ENCODE results near the gene GPX2.

Gene GPX2

DNA sequence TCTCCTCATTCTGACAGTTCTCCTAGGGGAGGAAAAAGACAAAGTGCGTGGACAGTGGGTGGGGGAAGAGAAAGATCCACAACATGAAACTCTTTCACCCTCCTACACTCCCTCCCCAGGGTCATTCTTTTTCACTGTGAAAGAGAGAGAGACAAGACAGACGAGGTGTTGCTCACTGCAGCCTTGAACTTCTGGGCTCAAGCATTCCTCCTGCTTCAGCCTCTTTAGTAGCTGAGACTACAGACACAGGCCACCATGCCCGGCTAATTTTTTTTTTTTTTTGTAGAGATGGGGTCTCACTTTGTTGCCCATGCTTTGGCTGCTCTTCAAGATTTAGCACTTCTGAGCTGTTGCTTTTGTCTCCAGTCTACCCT, 2.7 kb downstream of the GPX2 start:
- no peak for DNase-seq (ENCODE audit: low read depth in 2 of 2)

DNA sequence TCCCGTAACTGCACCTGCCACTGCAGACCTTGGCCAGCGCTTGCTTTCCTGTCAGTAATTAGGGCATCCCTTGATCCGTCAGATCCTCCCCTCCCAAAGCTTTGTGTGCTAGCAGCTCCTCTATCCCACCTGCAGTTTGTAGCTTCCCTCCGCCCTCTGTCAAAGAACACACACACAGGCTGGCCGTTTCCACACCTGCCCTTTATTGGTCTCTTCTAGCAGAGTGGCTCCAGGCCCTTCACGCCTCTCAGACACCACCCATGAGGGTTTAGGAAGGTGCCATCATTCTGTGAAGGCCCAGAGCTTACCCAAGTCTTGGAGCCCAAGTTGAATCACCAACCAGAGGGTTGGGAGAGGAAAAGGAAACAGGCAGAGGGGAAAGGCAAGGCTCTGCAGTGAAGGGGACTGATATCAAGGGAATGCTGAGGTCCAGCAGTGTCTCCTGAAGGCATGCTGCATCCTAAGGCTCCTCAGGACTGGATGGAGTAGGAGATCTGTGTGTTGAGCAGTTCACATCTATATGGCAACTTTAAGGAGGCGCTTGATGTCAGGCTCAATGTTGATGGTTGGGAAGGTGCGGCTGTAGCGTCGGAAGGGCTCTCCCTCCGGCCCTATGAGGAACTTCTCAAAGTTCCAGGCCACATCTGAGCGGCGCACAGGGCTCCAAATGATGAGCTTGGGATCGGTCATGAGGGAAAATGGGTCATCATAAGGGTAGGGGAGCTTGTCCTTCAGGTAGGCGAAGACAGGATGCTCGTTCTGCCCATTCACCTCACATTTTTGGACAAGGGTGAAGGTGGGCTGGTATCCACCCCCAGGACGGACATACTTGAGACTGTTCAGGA, 3.4 kb downstream of the GPX2 start:
- no peak for DNase-seq (ENCODE audit: low read depth in 2 of 2)

DNA sequence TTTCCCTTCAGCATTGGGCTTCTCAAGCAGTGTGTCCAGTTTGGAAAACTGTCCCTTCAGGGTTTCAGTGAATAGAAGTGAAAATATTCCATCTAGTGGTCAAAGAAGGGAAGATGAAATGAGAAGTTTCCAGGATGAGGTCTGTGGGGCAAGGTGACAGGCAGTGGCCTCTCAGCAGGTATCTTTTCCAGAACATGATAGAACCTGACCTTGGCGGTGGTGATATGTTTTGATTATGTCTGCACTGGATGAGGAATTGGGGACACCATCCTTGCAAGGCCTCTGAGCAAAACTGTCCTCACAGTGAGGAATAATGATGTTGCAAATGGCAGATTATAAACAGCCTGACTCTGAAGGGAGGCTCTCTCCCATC, 4.7 kb downstream of the GPX2 start:
- no peak for DNase-seq (ENCODE audit: low read depth in 2 of 2)

DNA sequence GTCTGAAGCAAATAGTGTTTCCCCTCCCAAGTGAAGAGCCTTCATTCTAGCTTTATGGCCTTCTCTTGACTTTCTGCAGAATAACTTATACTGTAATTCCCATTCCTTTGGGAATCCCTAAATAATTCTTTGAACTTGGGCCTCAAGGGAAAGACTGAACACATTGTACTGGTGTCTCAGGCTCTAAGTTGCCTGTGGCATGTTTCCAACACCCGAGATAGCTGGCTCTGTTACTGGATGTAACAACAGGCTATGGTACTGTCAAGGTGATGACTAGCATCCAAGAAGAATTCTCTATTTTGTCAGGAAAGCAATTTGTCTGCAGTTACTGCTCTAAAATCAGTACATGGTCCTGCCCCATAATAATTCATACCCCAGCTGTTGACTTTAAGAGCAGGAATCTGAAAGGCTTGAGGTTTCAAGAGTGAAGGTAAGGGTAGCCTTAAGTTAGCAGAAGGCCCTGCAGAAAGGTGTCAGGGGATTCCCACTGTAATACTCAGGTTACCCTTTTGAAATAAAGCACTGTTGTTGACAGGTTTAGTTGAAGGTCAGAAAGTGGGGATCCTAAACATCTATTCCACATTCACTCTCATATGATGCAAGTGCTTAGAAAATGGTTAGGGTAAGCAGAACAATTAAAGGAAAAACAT, 5.2 kb downstream of the GPX2 start:
- no peak for DNase-seq (ENCODE audit: low read depth in 2 of 2)

DNA sequence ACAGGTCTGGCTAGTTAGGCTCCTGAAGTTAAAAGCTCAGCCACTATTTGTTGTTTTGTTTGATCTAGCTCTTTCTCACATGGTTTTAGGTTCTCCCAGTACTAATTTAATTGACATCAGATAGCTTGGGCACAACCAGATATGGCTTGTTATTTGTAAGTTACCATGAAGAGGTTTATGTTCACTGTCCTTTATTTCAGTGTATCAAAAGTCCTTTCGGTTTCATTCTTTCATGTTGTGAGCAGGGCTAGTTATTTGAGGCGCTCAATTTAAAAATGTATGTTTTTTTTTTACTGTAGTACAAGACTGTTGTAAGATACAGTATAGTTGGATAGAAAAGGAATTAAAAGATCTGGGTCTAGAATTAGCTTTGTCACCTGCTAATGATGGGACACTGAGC, 7.0 kb downstream of the GPX2 start:
- no peak for DNase-seq (ENCODE audit: low read depth in 2 of 2)

DNA sequence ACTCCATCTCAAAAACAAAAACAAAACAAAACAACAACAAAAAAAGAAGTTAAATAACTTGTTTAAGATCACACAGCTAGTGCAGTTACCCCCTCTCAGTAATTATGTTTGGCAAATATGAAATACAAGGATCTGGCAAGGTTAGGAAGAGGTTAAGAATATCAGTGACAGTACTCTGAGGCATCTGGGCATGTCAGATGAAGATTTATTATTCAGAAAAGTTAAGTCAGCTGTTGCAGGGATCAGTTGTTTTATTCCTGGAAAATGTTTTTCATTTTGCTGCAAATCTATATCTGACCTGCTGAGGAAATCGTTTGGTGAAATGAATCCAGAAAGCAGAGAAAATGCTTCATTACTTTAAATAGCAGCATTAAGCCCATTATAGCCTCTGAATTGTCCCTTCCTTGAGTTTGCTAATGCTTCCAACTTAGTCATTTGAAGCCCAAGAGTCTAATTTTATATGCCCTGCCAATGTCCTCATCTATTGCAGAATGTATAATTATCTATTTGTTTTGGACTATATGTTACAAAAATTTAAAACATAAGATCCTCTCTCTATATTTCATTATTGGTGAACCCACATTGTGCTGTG, 8.1 kb downstream of the GPX2 start:
- DNase-seq (ENCODE audit: low read depth in 2 of 2): no peak

DNA sequence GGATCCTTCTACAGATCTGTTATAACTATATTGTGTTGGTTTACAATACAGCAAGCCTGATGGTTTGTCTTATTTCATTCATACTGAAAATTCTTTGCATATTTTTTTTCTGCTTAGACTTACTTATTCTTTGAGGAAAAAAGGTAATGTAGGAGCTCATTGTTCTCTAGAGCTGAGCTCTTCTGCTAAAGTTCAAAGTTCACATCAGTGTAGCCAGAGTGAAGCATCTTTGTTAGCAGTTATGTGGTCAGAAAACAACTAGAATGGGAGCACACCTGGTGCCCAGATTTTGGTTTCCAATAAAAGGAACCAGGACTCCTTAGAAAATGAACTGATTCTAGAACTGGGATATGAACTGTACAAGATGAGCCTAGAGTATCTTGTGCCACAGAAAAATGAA, 10.3 kb downstream of the GPX2 start:
- no peak for DNase-seq (ENCODE audit: low read depth in 2 of 2)

DNA sequence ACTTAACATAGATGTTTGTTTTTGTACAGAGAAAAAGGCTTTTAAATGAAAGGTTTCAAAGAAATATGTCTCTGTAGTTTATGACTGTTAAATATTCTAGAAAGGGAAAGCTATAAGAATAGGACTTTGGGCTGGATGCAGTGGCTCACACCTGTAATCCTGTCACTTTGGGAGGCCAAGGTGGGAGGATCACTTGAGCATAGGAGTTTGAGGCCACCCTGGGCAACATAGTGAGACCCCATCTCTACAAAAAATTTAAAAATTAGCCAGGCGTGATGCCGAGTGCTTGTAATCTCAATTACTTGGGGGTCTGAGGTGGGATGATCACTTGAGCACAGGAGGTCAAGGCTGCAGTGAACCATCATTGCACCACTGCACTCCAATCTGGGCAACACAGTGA, 11.4 kb downstream of the GPX2 start:
- DNase-seq (ENCODE audit: low read depth in 2 of 2): no peak

DNA sequence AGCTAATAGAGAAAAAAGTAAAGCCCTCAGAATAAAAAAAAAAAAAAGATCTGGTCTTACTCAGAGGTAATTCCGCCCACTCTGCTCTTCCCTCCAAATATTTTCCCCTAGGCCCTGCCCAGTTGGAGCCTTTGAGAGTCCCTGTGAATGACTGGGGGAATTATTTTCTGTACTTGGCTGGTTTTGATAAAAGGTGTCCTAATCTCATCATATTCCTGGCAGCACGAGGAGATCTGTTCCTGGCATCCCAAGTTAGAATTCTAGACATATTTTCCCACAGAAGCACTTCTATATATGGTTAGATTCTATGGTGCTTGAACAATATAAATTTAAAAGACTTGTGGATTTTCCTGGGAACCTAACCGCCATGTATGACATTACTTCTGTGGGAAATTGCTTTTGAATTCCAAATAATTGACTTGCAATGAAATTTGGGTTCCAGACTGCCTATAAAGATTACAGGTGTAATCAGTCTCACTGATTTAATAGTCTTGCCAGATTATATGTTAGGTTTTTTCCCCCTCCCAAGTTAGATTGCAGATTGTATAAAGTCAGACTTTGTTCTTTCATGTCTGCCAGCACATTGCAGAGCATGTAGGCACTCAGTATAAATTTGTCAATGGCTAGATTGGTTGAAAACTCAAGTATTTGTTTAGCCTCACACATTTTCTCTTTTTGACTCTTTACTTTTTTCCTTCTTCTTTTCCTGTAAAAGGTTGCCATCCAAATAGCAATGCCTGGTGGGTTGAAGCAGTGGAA, 12.3 kb downstream of the GPX2 start:
- no peak for DNase-seq (ENCODE audit: low read depth in 2 of 2)

DNA sequence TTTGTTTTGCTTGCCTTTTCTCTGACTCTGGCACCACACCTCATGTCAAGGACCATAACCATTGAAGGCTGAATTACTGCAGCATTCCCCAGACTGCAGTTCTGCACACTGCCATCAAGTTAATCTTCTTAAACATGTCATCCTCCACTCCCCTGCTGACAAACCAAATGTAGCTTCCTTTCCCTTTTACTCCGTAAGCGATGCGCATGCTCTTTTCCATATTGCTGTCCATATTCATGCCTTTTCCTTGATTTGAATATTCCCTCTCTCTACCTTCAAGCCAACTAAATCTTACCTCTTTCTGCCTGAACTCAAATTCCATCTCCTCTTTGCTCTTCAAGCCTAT, 13.6 kb downstream of the GPX2 start:
- no peak for DNase-seq (ENCODE audit: low read depth in 2 of 2)

DNA sequence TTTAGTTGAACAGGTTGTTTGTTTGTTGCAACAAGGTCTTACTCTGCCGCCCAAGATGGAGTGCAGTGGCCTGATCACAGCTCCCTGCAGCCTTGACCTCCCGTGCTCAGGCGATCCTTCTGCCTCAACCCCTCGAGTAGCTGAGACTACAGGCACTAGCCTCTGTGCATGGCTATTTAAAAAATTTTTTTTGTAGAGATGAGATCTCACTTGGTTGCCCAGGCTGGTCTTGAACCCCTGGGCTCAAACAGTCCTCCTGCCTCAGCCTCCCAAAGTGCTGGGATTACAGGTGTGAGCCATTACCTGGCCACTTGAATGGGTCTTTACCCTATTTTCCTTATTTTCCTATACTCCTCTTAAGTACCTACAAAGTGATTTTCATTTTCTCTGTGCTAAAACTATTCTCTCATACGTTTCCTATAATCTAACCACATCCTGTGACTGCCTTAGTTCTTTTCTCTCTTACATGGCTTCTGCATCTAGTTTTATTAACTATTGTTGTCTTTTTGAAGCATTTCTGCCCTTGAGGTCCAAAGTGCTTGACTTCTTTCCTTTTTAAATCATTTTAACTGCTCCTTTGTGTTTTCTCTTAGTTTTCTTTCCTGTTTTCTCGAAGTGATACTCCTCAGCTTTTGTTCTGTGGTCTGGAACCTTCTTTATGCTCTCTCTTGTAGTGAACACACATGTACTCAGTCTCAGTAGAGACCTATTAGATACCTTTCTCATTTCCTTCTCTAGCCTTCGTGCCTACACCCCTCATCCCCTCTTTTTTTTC, 14.1 kb downstream of the GPX2 start:
- no peak for DNase-seq (ENCODE audit: low read depth in 2 of 2)

DNA sequence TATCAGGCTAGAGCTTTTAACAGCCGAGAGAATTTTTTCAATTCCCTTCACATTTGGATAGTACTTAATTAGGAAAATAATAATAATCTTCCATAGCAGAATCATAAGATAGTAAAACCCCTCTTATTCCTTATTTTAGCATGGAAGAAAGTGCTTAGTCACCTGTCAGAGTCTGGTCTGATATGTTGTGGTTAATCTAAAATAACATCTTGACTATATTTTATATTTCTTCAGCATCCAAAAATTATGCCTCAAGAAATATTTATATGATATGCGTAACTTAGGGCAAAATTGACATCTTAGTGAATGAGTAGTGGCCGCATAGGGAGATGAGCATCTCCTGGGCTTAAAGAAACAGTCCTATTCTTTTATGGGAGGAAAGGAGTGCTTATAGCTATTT, 15.5 kb downstream of the GPX2 start:
- DNase-seq (ENCODE audit: low read depth in 2 of 2): no peak

DNA sequence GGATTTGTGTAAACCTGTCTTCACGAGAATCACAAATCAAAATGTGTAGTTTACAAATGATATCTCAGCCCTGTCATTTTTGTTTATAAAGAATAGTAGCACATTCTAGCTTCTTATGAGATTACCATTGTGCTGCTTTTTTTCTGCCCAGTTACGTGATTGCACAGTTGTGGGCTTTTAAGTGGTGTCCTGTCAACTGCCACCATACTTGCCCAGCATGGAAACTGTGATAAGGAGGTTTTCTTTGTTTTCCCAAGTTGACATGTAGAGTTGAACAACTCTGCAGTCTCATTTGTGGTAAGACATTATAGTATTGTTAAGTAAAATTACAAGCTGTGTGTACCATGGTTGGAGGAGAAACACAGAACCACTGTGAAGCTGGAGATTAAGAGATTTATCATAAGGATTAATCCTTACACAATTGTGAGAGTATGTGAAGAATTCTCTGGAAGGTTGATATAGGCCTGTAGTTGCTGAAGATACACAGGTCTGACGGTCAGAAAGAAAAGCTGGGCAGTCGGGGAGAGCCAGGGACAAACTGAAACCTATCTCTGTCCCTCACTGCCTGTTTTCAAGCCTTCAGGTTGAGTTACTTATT, 16.0 kb downstream of the GPX2 start:
- no peak for DNase-seq (ENCODE audit: low read depth in 2 of 2)

DNA sequence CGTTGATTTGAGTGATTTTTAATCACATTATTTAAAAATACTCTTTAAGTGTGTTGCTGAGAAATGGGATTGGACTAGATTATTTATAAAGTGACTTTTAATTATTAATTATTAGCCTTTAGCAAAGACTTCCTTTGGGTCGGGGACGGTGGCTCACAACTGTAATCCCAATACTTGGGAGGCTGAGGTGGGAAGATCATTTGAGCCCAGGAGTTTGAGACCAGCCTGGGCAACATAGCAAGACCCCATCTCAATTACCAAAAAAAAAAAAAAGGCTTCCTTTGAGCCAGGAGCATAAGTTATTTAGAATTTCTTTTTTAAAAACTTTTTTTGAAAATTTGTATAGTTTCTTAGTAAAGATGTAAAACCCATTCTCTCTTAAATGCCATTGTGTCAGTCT, 19.5 kb downstream of the GPX2 start:
- DNase-seq (ENCODE audit: low read depth in 2 of 2): no peak

DNA sequence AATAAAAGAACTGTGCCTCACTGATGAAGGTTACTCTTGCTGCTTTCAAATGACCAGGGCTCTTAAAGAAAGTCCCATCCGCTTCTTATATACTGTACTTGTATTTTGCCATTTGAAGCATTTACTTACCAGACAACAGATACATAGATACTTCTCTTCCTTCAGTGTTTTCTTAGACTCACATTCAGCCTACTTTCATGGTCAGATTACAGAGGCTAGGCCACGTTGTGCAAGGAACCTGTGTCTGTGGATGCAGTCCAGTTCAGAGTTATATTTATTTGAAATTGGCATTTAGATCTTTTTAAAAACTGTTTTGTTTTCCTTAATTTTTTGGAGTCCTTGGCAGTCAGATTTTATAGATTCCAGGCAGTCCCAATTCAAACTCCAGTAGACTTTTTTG, 22.1 kb downstream of the GPX2 start:
- no peak for DNase-seq (ENCODE audit: low read depth in 2 of 2)

DNA sequence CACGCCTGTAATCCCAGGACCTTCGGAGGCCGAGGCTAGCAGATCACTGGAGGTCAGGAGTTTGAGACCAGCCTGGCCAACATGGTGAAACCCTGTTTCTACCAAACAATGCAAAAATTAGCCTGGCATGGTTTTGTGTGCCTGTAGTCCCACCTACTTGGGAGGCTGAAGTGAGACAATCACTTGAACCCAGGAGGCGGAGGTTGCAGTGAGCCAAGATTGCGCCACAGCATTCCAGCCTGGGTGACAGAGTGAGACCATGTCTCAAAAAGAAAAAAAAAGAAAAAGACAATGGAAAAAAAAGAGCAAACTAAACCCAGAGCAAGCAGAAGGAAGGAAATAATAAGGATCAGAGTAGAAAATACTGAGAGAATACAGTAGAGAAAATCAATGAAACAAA, 22.9 kb downstream of the GPX2 start:
- DNase-seq (ENCODE audit: low read depth in 2 of 2): no peak

DNA sequence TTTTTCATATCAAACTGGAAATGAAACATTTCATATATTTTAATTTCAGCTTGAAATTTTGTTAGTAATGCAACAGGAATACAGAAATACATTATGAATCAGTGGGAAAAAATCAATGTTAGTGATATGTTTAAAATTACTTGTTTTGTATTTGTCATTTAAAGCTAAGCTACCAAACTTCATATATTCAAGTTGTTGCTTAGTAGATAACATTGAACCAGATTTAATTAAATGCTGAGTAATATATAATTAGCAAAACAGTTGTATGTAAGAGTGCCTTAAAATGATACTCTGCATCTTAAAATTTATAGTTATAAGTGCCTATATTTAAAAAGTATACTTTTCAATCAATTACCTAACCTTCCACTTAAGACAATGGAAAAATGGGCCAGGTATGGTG, 23.3 kb downstream of the GPX2 start:
- DNase-seq (ENCODE audit: low read depth in 2 of 2): no peak

DNA sequence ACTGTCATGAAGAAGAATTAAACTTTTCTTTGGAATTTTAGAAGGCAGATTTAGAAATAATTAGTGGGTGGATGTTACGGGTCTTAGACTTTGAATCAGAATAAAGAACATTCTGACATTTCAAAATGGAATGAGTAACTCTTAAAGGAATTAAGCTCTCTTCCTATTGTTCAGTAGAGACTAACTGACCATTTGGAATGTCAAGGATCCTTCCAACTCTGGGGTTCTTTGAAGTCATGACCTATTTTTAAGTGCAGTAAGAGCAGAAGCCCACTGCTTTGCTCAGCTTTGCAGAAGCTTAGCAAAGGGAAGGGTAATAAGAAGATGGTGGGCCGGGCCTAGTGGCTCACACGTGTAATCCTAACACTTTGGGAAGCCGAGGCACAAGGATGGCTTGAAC, 24.3 kb downstream of the GPX2 start:
- no peak for DNase-seq (ENCODE audit: low read depth in 2 of 2)

DNA sequence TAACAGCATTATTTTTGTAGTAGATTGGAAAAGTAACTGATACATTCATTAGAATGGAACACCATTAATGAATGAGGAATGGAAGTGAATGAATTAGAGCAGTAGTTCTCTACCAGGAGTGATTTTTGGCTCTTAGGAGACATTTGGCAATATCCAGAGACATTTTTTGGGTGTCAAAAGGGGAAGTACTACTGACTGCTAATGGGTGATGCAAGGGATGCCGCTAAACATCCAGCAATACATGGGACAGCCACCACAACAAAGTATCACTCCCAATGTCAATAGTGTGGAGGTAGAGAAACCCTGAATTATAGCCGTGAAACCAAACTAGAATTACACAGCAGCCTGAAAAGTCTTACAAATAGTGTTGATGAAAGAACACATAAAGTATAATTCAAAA, 26.7 kb downstream of the GPX2 start:
- DNase-seq (ENCODE audit: low read depth in 2 of 2): no peak

DNA sequence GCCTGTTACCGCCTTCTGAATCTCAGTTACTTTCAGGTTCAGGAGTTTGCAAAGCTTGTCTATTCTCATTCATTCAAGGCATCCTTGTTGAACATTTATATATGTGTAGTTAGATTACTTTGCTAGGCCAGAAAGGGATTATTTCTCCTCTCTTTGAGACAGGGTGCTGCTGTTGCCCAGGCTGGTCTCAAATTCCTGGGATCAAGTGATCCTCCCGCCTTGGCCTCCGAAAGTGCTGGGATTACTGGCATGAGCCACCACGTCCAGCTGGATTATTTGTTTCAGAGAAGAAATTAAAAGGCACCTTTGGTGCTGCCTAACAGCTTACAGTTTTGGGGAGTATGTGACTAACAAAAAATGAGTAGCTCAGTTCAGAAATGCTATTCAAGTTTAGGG, 27.5 kb downstream of the GPX2 start:
- DNase-seq (ENCODE audit: low read depth in 2 of 2): no peak

DNA sequence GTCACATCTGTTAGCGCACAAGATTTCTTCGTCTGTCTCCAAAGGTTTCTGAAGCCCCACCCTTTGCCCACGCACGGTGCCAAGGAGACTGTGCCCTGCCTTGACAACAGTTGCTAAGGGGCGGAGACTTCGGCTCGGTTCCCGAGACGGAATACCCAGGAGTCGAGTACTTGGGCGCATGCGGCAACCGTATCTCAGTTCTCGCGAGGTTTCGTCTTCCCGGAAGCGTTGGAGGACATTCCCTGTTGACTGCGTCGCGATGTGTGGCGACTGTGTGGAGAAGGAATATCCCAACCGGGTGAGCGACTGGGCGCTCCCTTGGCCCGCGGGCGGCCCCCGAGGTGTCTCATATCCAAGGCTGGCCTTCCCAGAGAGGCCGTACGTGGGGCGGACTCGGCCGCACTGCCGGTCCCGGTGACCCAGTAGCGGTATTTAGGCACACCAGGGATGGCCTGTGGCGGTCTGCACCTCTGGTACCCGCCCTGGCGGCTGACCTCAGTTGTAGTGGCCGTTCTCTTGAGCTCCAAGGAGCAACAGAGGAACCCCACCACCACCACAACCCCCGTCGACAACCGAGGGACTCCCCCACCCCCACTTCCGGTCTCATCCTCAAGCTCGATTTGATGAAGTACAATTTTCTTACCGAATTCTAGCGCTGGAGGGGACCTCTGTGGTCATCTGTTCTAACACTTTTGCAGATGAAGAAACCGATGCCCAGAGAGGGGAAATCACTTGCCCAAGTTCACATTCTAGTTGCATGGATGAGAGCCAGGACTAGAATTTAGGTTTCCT, 28.1 kb downstream of the GPX2 start, which contains the start of gene CHURC1:
Gene CHURC1, plus strand, starts transcription at position 219 of the 792 bp plus-strand sequence. Its CDS starts 41 bp downstream, at position 260.
- DNase-seq (ENCODE audit: low read depth in 2 of 2): peak; percentile 91 to 98
